GM08714 (cell line): Measurements from ENCODE around the gene SCARB2.

Experiments used
- H3K4me3 ChIP-seq: fragments of 200-500 bp; sonication (Bioruptor generic); 2 replicates; pipeline ENCODE4 v1.5.1; 2014; ENCODE audit warnings: mild to moderate bottlenecking, low read length, inconsistent platforms
- ZNF274 ChIP-seq: IDR thresholded peaks from 2 replicates; pipeline ENCODE4 v1.6.1; 2012; ENCODE audit warnings: mild to moderate bottlenecking, low read depth, low read length

The SCARB2 gene

GRCh38 chr4:76212851-76213414 is 691 bp downstream of the SCARB2 start:
- H3K4me3 ChIP-seq = peak overlapping the region; percentile 68; the same call in 1 of the 2 replicates

GRCh38 chr4:76211769-76212708 is 1.6 kb downstream of the SCARB2 start:
- TF ChIP-seq ZNF274 = no peak
- H3K4me3 ChIP-seq = peak overlapping the region; percentile 68; the same call in 1 of the 2 replicates

More at GRCh38 chr4:76212851-76213414, 691 bp downstream of the SCARB2 start:
- TF ChIP-seq ZNF274 = no peak

GRCh38 chr4:76210452-76210851 is 3.2 kb downstream of the SCARB2 start:
- H3K4me3 ChIP-seq = no peak overlapping the region

GRCh38 chr4:76209881-76210280 is 3.7 kb downstream of the SCARB2 start:
- no peak for TF ChIP-seq ZNF274
- H3K4me3 ChIP-seq = no peak overlapping the region

More at GRCh38 chr4:76210452-76210851, 3.2 kb downstream of the SCARB2 start:
- TF ChIP-seq ZNF274 = no peak

GRCh38 chr4:76208005-76208765 is 5.4 kb downstream of the SCARB2 start:
- no peak for TF ChIP-seq ZNF274
- no peak overlapping the region for H3K4me3 ChIP-seq

GRCh38 chr4:76207549-76207948 is 6.1 kb downstream of the SCARB2 start:
- no peak overlapping the region for H3K4me3 ChIP-seq
- TF ChIP-seq ZNF274 = no peak

GRCh38 chr4:76206222-76206942 is 7.2 kb downstream of the SCARB2 start:
- no peak overlapping the region for H3K4me3 ChIP-seq
- TF ChIP-seq ZNF274 = no peak

- no peak overlapping the region for H3K4me3 ChIP-seq
- TF ChIP-seq ZNF274 = no peak
Observed at GRCh38 chr4:76205476-76205875, 8.1 kb downstream of the SCARB2 start.

GRCh38 chr4:76204936-76205335 is 8.7 kb downstream of the SCARB2 start:
- H3K4me3 ChIP-seq = no peak overlapping the region
- no peak for TF ChIP-seq ZNF274

- no peak overlapping the region for H3K4me3 ChIP-seq
- no peak for TF ChIP-seq ZNF274
Observed at GRCh38 chr4:76203541-76203940, 10.1 kb downstream of the SCARB2 start.

- TF ChIP-seq ZNF274 = no peak
Observed at GRCh38 chr4:76201276-76201675, 12.3 kb downstream of the SCARB2 start.

GRCh38 chr4:76200771-76201231 is 12.8 kb downstream of the SCARB2 start:
- TF ChIP-seq ZNF274 = no peak

More at GRCh38 chr4:76201276-76201675, 12.3 kb downstream of the SCARB2 start:
- no peak overlapping the region for H3K4me3 ChIP-seq

GRCh38 chr4:76199664-76200211 is 13.9 kb downstream of the SCARB2 start:
- H3K4me3 ChIP-seq = peak overlapping the region; percentile 40; the same call in 1 of the 2 replicates
- no peak for TF ChIP-seq ZNF274

More at GRCh38 chr4:76200771-76201231, 12.8 kb downstream of the SCARB2 start:
- no peak overlapping the region for H3K4me3 ChIP-seq
